ENCODE measurements around the gene TNK1.

- TF ChIP-seq ZNF280C (tag by site-specific recombination; IDR thresholded peaks at IDR 0.05) (no peak), CTCF (tag by site-specific recombination; IDR thresholded peaks at IDR 0.05) (no peak), ZNF707 (tag by site-specific recombination; IDR thresholded peaks at IDR 0.05) (no peak), ZNF398 (tag by site-specific recombination; IDR thresholded peaks at IDR 0.05) (no peak), PATZ1 (tag by site-specific recombination; IDR thresholded peaks at IDR 0.05) (no peak; the same call in 1 of the 2 replicates), ZNF600 (tag by site-specific recombination; IDR thresholded peaks at IDR 0.05) (no peak), ZBTB44 (tag by site-specific recombination; IDR thresholded peaks at IDR 0.05) (no peak), KLF17 (tag by site-specific recombination; IDR thresholded peaks at IDR 0.05) (no peak), ZBTB7A (tag by site-specific recombination; IDR thresholded peaks at IDR 0.05; ENCODE audit: low read depth) (no peak), ZNF514 (tag by site-specific recombination; IDR thresholded peaks at IDR 0.05) (no peak), REPIN1 (tag by site-specific recombination; IDR thresholded peaks at IDR 0.05; ENCODE audit: low read depth) (no peak), YY1 (tag by site-specific recombination; IDR thresholded peaks at IDR 0.05) (no peak), REST (tag by site-specific recombination; IDR thresholded peaks at IDR 0.05) (no peak), ZSCAN16 (tag by site-specific recombination; IDR thresholded peaks at IDR 0.05) (no peak)
Measured at GRCh38 chr17:7407082-7407481, 26.2 kb downstream of the TNK1 start.

Data from HEK293 (cell line).